GM23338 (cell line): ENCODE measurements around the gene R3HDM2.

Source experiments
- EZH2 ChIP-seq: fragments of 200-600 bp; sonication (generic); IDR thresholded peaks from one replicate; pipeline ENCODE4 v1.8.0; 2017; ENCODE audit warnings: antibody characterized with exemption, mild to moderate bottlenecking, low read depth; ENCODE audit not compliant: unreplicated experiment
- EZH2phosphoT487 ChIP-seq: fragments of 200-600 bp; sonication (generic); IDR thresholded peaks from one replicate; pipeline ENCODE4 v1.8.1; 2018; ENCODE audit warnings: antibody characterized with exemption; ENCODE audit not compliant: unreplicated experiment
- TF ChIP-seq, protein P1 (sequence below), 2 experiments: fragments of 200-600 bp in 1 of 2; sonication (generic) in 1 of 2; conservative IDR thresholded peaks; 2 replicates each; pipeline versions ENCODE4 v1.5.1 to v1.6.1; 2016 to 2017; ENCODE audit warnings: antibody characterized with exemption in 2 of 2, low read depth in 2 of 2, mild to moderate bottlenecking in 2 of 2, moderate library complexity in 1 of 2

DNA sequence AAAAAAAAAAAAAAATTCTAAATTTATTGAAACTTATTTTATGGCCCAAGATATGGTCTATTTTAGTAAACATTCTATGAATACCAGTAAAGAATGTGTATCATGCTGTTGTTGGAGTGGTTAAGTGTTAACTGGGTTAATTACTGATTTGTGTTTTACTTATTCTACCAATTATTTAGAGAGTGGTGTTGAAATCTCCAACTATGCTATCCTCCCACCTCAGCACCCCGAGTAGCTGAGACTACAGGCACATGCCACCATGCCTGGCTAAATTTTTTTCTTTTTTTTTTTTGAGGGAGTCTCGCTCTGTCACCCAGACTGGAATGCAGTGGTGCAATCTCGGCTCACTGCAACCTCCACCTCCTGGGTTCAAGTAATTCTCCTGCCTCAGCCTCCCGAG, 72.2 kb downstream of the R3HDM2 start:
- TF ChIP-seq, protein P1, sequence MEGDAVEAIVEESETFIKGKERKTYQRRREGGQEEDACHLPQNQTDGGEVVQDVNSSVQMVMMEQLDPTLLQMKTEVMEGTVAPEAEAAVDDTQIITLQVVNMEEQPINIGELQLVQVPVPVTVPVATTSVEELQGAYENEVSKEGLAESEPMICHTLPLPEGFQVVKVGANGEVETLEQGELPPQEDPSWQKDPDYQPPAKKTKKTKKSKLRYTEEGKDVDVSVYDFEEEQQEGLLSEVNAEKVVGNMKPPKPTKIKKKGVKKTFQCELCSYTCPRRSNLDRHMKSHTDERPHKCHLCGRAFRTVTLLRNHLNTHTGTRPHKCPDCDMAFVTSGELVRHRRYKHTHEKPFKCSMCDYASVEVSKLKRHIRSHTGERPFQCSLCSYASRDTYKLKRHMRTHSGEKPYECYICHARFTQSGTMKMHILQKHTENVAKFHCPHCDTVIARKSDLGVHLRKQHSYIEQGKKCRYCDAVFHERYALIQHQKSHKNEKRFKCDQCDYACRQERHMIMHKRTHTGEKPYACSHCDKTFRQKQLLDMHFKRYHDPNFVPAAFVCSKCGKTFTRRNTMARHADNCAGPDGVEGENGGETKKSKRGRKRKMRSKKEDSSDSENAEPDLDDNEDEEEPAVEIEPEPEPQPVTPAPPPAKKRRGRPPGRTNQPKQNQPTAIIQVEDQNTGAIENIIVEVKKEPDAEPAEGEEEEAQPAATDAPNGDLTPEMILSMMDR (conservative IDR thresholded peaks at IDR 0.05; ENCODE audit: low read depth in 2 of 2) = no peak
- TF ChIP-seq EZH2phosphoT487 (no peak), EZH2 (no peak)
